ENCODE results near the gene AMFR. TPM values are rescaled to one million over a fixed set of nuclear protein-coding genes. Genes with fewer than 3 reads are reported as not detected.

Gene AMFR
- polyA plus RNA-seq, 3 donors: 28.3 to 68.1 (median 48.9) TPM

- Mint-ChIP-seq H3K4me3 (no peak overlapping the region), H3K27ac (no peak overlapping the region), H3K36me3 (no peaks in the 10 kb centered on the region), H3K4me1 (no peaks in the 10 kb centered on the region), H3K27me3 (ENCODE audit: low read depth in 3 of 3) (peaks cover 1 to 3% (median 2%) of the 10 kb centered on the region in 3 donors), H3K9me3 (no peaks in the 10 kb centered on the region)
- Histone ChIP-seq H2AFZ (ENCODE audit: insufficient read depth, low read depth, low read length, poor library complexity, severe bottlenecking) (no peak overlapping the region), H3K27ac (ENCODE audit: low read depth in 1 of 2, low read length in 2 of 2) (no peak overlapping the region), H3K36me3 (replicated peaks in 1 of 2; ENCODE audit: control insufficient read depth in 1 of 2, insufficient read depth in 2 of 2, low read length in 2 of 2) (no peaks in the 10 kb centered on the region), H3K9me3 (replicated peaks in 1 of 2; ENCODE audit: control insufficient read depth in 1 of 2, insufficient read depth in 1 of 2, low read length in 2 of 2) (no peaks in the 10 kb centered on the region), H3K79me2 (ENCODE audit: insufficient read depth, low read length) (no peaks in the 10 kb centered on the region), H4K20me1 (ENCODE audit: insufficient read depth, low read length) (no peaks in the 10 kb centered on the region), H3K4me1 (ENCODE audit: control insufficient read depth in 1 of 2, insufficient read depth in 2 of 2, low read length in 2 of 2) (no peaks in the 10 kb centered on the region), H3K27me3 (ENCODE audit: control insufficient read depth in 2 of 2, insufficient read depth in 2 of 2, low read length in 2 of 2) (no peaks in the 10 kb centered on the region), H3K9ac (ENCODE audit: insufficient read depth, low read length, poor library complexity, severe bottlenecking) (no peak overlapping the region), H3K4me3 (replicated peaks in 1 of 3; ENCODE audit: low read depth in 2 of 3, low read length in 3 of 3) (no peak overlapping the region), H3K4me2 (replicated peaks; ENCODE audit: extremely low read depth, low read length, poor library complexity, severe bottlenecking) (no peak overlapping the region)
- TF ChIP-seq CTCF (IDR thresholded peaks at IDR 0.05): no peak
- no peak for DNase-seq
- 100% methylated on average over 2 of the region's 11 CpGs for WGBS (ENCODE audit: insufficient coverage)
- intact Hi-C loops (cut with micrococcal nuclease): no loop called here
Observed at GRCh38 chr16:56337858-56338325, 87.5 kb downstream of the AMFR start.

GRCh38 chr16:56337131-56337857 is 88.1 kb downstream of the AMFR start:
- no peaks in the 10 kb centered on the region for H3K9me3 Mint-ChIP-seq
- H3K4me1 Mint-ChIP-seq: no peaks in the 10 kb centered on the region
- intact Hi-C loops (cut with micrococcal nuclease): no loop called here
- H3K27ac ChIP-seq (ENCODE audit: low read depth in 1 of 2, low read length in 2 of 2): no peak overlapping the region
- no peaks in the 10 kb centered on the region for H3K36me3 ChIP-seq (replicated peaks in 1 of 2; ENCODE audit: control insufficient read depth in 1 of 2, insufficient read depth in 2 of 2, low read length in 2 of 2)
- H3K4me3 ChIP-seq (replicated peaks in 1 of 3; ENCODE audit: low read depth in 2 of 3, low read length in 3 of 3): no peak overlapping the region
- no peaks in the 10 kb centered on the region for H3K79me2 ChIP-seq (ENCODE audit: insufficient read depth, low read length)
- TF ChIP-seq CTCF (IDR thresholded peaks at IDR 0.05): no peak
- H2AFZ ChIP-seq (ENCODE audit: insufficient read depth, low read depth, low read length, poor library complexity, severe bottlenecking): no peak overlapping the region
- DNase-seq: no peak
- no peaks in the 10 kb centered on the region for H4K20me1 ChIP-seq (ENCODE audit: insufficient read depth, low read length)
- peaks cover 1 to 6% (median 2%) of the 10 kb centered on the region in 3 donors for H3K27me3 Mint-ChIP-seq (ENCODE audit: low read depth in 3 of 3)
- no peaks in the 10 kb centered on the region for H3K27me3 ChIP-seq (ENCODE audit: control insufficient read depth in 2 of 2, insufficient read depth in 2 of 2, low read length in 2 of 2)
- peak overlapping the region in 1 of 7 donors; percentile 53 for H3K27ac Mint-ChIP-seq
- no peaks in the 10 kb centered on the region for H3K36me3 Mint-ChIP-seq
- H3K4me1 ChIP-seq (ENCODE audit: control insufficient read depth in 1 of 2, insufficient read depth in 2 of 2, low read length in 2 of 2): no peaks in the 10 kb centered on the region
- no peak overlapping the region for H3K9ac ChIP-seq (ENCODE audit: insufficient read depth, low read length, poor library complexity, severe bottlenecking)
- H3K4me2 ChIP-seq (replicated peaks; ENCODE audit: extremely low read depth, low read length, poor library complexity, severe bottlenecking): no peak overlapping the region
- no peak overlapping the region for H3K4me3 Mint-ChIP-seq
- WGBS (ENCODE audit: insufficient coverage): 95% methylated on average over 11 of the region's 11 CpGs
- H3K9me3 ChIP-seq (replicated peaks in 1 of 2; ENCODE audit: control insufficient read depth in 1 of 2, insufficient read depth in 1 of 2, low read length in 2 of 2): no peaks in the 10 kb centered on the region
